ENCODE measurements around the gene PCYT1A.

DNA sequence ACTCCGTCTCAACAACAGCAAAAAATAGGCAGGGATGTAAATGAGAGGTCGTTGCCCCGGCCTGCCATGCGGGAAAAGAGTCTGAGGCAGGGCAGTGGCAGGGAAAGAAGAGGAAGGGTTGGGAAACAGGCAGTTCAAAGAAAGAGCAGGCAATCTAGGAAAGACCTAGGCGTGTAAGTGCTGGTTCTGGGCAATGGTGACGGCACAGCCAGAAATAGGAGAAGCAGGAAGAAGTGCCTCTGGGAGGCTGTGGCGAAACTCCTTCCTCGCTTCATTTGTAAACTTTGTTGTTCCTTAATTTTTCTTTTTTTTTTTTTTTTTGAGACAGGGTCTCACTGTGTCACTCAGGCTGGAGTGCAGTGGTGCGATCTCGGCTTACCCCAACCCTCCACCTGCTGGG lies 66.9 kb downstream of the PCYT1A start:
- TF ChIP-seq CREB5 (CRISPR knock-in tag; IDR thresholded peaks at IDR 0.05; ENCODE audit: low read depth) (no peak), ISL1 (CRISPR knock-in tag; IDR thresholded peaks at IDR 0.05) (no peak), ARNTL (CRISPR knock-in tag; IDR thresholded peaks at IDR 0.05; ENCODE audit: borderline replicate concordance, low read depth) (no peak), ZFP3 (CRISPR knock-in tag; IDR thresholded peaks at IDR 0.05) (no peak), CSDC2 (CRISPR knock-in tag; IDR thresholded peaks at IDR 0.05) (no peak), CSRNP3 (CRISPR knock-in tag; IDR thresholded peaks at IDR 0.05) (no peak), PATZ1 (CRISPR knock-in tag; IDR thresholded peaks at IDR 0.05; ENCODE audit: borderline replicate concordance) (no peak), OSR1 (CRISPR knock-in tag; IDR thresholded peaks at IDR 0.05) (no peak), ZNF8 (CRISPR knock-in tag; IDR thresholded peaks at IDR 0.05) (no peak), SNAI2 (CRISPR knock-in tag; IDR thresholded peaks at IDR 0.05) (no peak), ESRRG (CRISPR knock-in tag; IDR thresholded peaks at IDR 0.05) (no peak), ZFP30 (CRISPR knock-in tag; IDR thresholded peaks at IDR 0.05) (no peak), GLIS3 (CRISPR knock-in tag; IDR thresholded peaks at IDR 0.05) (no peak), ZNF565 (CRISPR knock-in tag; conservative IDR thresholded peaks at IDR 0.05; ENCODE audit: low read depth) (no peak)

All from SK-N-SH treated with all-trans-retinoic acid at 6 μM for 48 hours (cell line).